ENCODE measurements around the gene CFAP97D1.

Gene CFAP97D1

GRCh38 chr17:43818966-43819365, 38.7 kb downstream of the CFAP97D1 start:
- DNase-seq (ENCODE audit: low read depth) = no peak
- TF ChIP-seq CTCF (conservative IDR thresholded peaks at IDR 0.05; ENCODE audit: control insufficient read depth, insufficient read depth, low read depth, low read length) = no peak
- no peak overlapping the region for H3K4me3 ChIP-seq (ENCODE audit: control insufficient read depth, low read depth, low read length)

- TF ChIP-seq CTCF (conservative IDR thresholded peaks at IDR 0.05; ENCODE audit: control insufficient read depth, insufficient read depth, low read depth, low read length) = no peak
- H3K4me3 ChIP-seq (ENCODE audit: control insufficient read depth, low read depth, low read length) = no peak overlapping the region
- no peak for DNase-seq (ENCODE audit: low read depth)
Measured at GRCh38 chr17:43820759-43821158, 40.5 kb downstream of the CFAP97D1 start.

GRCh38 chr17:43822570-43823190, 42.4 kb downstream of the CFAP97D1 start:
- TF ChIP-seq CTCF (conservative IDR thresholded peaks at IDR 0.05; ENCODE audit: control insufficient read depth, insufficient read depth, low read depth, low read length) = no peak
- DNase-seq (ENCODE audit: low read depth) = no peak
- no peak overlapping the region for H3K4me3 ChIP-seq (ENCODE audit: control insufficient read depth, low read depth, low read length)

GRCh38 chr17:43823350-43824084, 43.3 kb downstream of the CFAP97D1 start:
- DNase-seq (ENCODE audit: low read depth) = no peak
- no peak overlapping the region for H3K4me3 ChIP-seq (ENCODE audit: control insufficient read depth, low read depth, low read length)
- TF ChIP-seq CTCF (conservative IDR thresholded peaks at IDR 0.05; ENCODE audit: control insufficient read depth, insufficient read depth, low read depth, low read length) = no peak

- H3K4me3 ChIP-seq (ENCODE audit: control insufficient read depth, low read depth, low read length) = no peak overlapping the region
- no peak for TF ChIP-seq CTCF (conservative IDR thresholded peaks at IDR 0.05; ENCODE audit: control insufficient read depth, insufficient read depth, low read depth, low read length)
- DNase-seq (ENCODE audit: low read depth) = no peak
Measured at GRCh38 chr17:43825567-43825966, 45.3 kb downstream of the CFAP97D1 start.

GRCh38 chr17:43826206-43826605, 46.0 kb downstream of the CFAP97D1 start:
- H3K4me3 ChIP-seq (ENCODE audit: control insufficient read depth, low read depth, low read length) = no peak overlapping the region
- no peak for DNase-seq (ENCODE audit: low read depth)
- TF ChIP-seq CTCF (conservative IDR thresholded peaks at IDR 0.05; ENCODE audit: control insufficient read depth, insufficient read depth, low read depth, low read length) = no peak
